Trophoblast cell (in vitro differentiated cells and primary cell): Measurements from ENCODE around the gene PPM1H.

ENCODE experiments used
- DNase-seq, 2 donors: peaks; one replicate each; pipeline ENCODE4 v3.0.0-alpha.2; 2016
- H2AFZ ChIP-seq: 2 replicates; pipeline ENCODE4 v1.6.1; 2013; ENCODE audit warnings: low read length, moderate library complexity, mild to moderate bottlenecking; ENCODE audit not compliant: insufficient read depth, poor library complexity
- H2AK5ac ChIP-seq: 2 replicates; pipeline ENCODE4 v1.6.1; 2013; ENCODE audit warnings: mild to moderate bottlenecking, low read length
- H2BK120ac ChIP-seq: 2 replicates; pipeline ENCODE4 v1.6.1; 2013; ENCODE audit warnings: low read length, mild to moderate bottlenecking, moderate library complexity; ENCODE audit not compliant: insufficient read depth, poor library complexity
- H2BK12ac ChIP-seq: 2 replicates; pipeline ENCODE4 v1.6.1; 2013; ENCODE audit warnings: mild to moderate bottlenecking, low read length, moderate library complexity
- H2BK5ac ChIP-seq: 2 replicates; pipeline ENCODE4 v1.6.1; 2013; ENCODE audit warnings: low read length, low read depth, moderate library complexity, mild to moderate bottlenecking; ENCODE audit not compliant: poor library complexity
- H3K14ac ChIP-seq: 2 replicates; pipeline ENCODE4 v1.6.1; 2013; ENCODE audit warnings: mild to moderate bottlenecking, low read length
- H3K18ac ChIP-seq: 2 replicates; pipeline ENCODE4 v1.6.1; 2013; ENCODE audit warnings: mild to moderate bottlenecking, low read length
- H3K23ac ChIP-seq: 2 replicates; pipeline ENCODE4 v1.6.1; 2013; ENCODE audit warnings: low read length
- H3K27ac ChIP-seq: 2 replicates; pipeline ENCODE4 v1.5.1; 2013; ENCODE audit warnings: low read depth, mild to moderate bottlenecking, inconsistent platforms, low read length, moderate library complexity
- H3K27me3 ChIP-seq: 2 replicates; pipeline ENCODE4 v1.6.1; 2013; ENCODE audit warnings: inconsistent platforms, mild to moderate bottlenecking, low read length, moderate library complexity; ENCODE audit not compliant: insufficient read depth
- H3K36me3 ChIP-seq, 2 experiments: 1 replicate in 1 of 2; 2 replicates in 1 of 2; pipeline ENCODE4 v1.6.1; 2013; ENCODE audit warnings: low read length in 2 of 2, mild to moderate bottlenecking in 2 of 2, moderate library complexity in 1 of 2; ENCODE audit not compliant: insufficient read depth in 2 of 2, control insufficient read depth in 1 of 2
- H3K4ac ChIP-seq: 2 replicates; pipeline ENCODE4 v1.6.1; 2013; ENCODE audit warnings: low read depth, mild to moderate bottlenecking, low read length, moderate library complexity
- H3K4me1 ChIP-seq, 2 experiments: 1 replicate in 1 of 2; 2 replicates in 1 of 2; pipeline ENCODE4 v1.6.1; 2013; ENCODE audit warnings: low read length in 2 of 2, mild to moderate bottlenecking in 2 of 2, moderate library complexity in 1 of 2; ENCODE audit not compliant: insufficient read depth in 2 of 2, control insufficient read depth in 1 of 2
- H3K4me2 ChIP-seq: 2 replicates; pipeline ENCODE4 v1.6.1; 2013; ENCODE audit warnings: inconsistent platforms, mild to moderate bottlenecking, low read length, moderate library complexity
- H3K4me3 ChIP-seq: 2 replicates; pipeline ENCODE4 v1.5.1; 2013; ENCODE audit warnings: mild to moderate bottlenecking, low read depth, low read length, inconsistent platforms
- H3K79me1 ChIP-seq: one replicate; pipeline ENCODE4 v1.6.1; 2013; ENCODE audit warnings: low read length
- H3K79me2 ChIP-seq: 2 replicates; pipeline ENCODE4 v1.6.1; 2013; ENCODE audit warnings: low read length, mild to moderate bottlenecking; ENCODE audit not compliant: control insufficient read depth, insufficient read depth, poor library complexity
- H3K9ac ChIP-seq: 2 replicates; pipeline ENCODE4 v1.6.1; 2013; ENCODE audit warnings: mild to moderate bottlenecking, low read length
- H3K9me3 ChIP-seq: 2 replicates; pipeline ENCODE4 v1.6.1; 2013; ENCODE audit warnings: low read depth, mild to moderate bottlenecking, control low read depth, inconsistent platforms, low read length; ENCODE audit not compliant: insufficient read depth
- H4K12ac ChIP-seq: 2 replicates; pipeline ENCODE4 v1.6.1; 2013; ENCODE audit warnings: low read depth, mild to moderate bottlenecking, low read length, moderate library complexity
- H4K8ac ChIP-seq: 2 replicates; pipeline ENCODE4 v1.6.1; 2013; ENCODE audit warnings: low read depth, mild to moderate bottlenecking, low read length, moderate library complexity
- H4K91ac ChIP-seq: one replicate; pipeline ENCODE4 v1.6.1; 2013; ENCODE audit warnings: low read depth, mild to moderate bottlenecking, low read length, moderate library complexity
- WGBS: extraction: QIAGEN DNeasy Blood & Tissue Kit; methylation state at CpG from one replicate; pipeline ENCODE4 v1.1.7; 2013; ENCODE audit warnings: missing lambda C conversion rate; ENCODE audit not compliant: insufficient read length, insufficient coverage; ENCODE audit errors: extremely low coverage; 5-methylcytosine and 5-hydroxymethylcytosine counted together

The PPM1H gene

DNA sequence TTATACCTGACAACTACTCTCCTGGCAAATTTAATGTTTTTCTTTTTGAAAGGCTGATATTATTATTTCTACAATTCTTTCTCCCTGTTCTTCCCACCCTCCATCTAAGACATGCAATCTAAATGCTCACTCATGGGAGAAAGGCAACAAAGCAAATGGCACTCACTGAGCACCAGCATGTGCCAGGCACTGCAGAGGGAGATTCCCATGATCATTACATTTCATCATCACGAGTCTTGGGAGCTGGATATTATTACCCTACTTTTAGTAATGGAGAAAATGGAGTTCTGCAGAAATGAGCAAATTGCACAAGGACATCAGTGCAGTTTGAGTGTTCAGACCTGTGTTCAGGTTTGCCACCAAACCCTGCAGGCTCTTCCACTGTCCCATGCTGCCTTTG, 27.9 kb downstream of the PPM1H start:
- Histone ChIP-seq H3K9me3 (no peaks in the 10 kb centered on the region), H3K23ac (no peak overlapping the region), H3K79me1 (peaks cover 2% of the 10 kb centered on the region), H2AK5ac (no peak overlapping the region), H3K14ac (no peak overlapping the region), H3K27ac (no peak overlapping the region), H3K18ac (no peak overlapping the region), H3K4ac (no peak overlapping the region), H3K4me1 (no peaks in the 10 kb centered on the region), H3K9ac (no peak overlapping the region), H4K8ac (no peak overlapping the region), H2AFZ (no peak overlapping the region), H2BK12ac (no peak overlapping the region), H2BK120ac (no peak overlapping the region), H3K79me2 (no peaks in the 10 kb centered on the region), H2BK5ac (no peak overlapping the region), H3K4me2 (no peak overlapping the region), H4K12ac (no peak overlapping the region), H3K27me3 (no peaks in the 10 kb centered on the region), H4K91ac (no peak overlapping the region), H3K4me3 (no peak overlapping the region), H3K36me3 (no peaks in the 10 kb centered on the region)
- WGBS = no CpG with 5 or more reads among the region's 1 CpG
- DNase-seq = no peak

DNA sequence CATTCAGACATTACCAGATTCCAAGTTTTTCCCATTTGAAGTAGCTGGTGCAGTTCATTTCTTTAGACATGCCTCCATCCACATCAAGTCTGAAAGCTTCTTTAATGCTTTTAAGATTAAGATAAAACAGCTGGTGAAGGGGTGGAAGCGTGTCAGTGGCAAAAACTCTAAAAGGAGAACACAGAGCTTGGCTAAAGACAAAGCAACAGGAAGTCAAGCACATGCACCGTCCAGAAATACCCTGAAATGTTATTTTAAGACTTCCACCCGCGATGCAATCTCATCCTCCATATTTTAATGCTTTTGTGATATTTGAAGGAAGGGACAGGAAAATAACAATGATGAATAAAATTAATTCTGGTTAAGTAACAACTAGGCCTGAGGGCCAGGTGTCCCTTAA, 31.8 kb downstream of the PPM1H start:
- no peak overlapping the region for H3K27ac ChIP-seq
- H3K4ac ChIP-seq = no peak overlapping the region
- H4K8ac ChIP-seq = no peak overlapping the region
- H3K4me1 ChIP-seq = peaks cover 0 to 3% of the 10 kb centered on the region in 2 experiments
- no peaks in the 10 kb centered on the region for H3K27me3 ChIP-seq
- no peak overlapping the region for H3K14ac ChIP-seq
- H2BK12ac ChIP-seq = no peak overlapping the region
- H3K4me2 ChIP-seq = no peak overlapping the region
- no peaks in the 10 kb centered on the region for H3K9me3 ChIP-seq
- no peak overlapping the region for H3K9ac ChIP-seq
- H3K79me1 ChIP-seq = peaks cover 4% of the 10 kb centered on the region
- no peak overlapping the region for H3K23ac ChIP-seq
- no peak overlapping the region for H2BK120ac ChIP-seq
- no peak overlapping the region for H2AK5ac ChIP-seq
- H3K18ac ChIP-seq = no peak overlapping the region
- no peaks in the 10 kb centered on the region for H3K36me3 ChIP-seq
- H4K12ac ChIP-seq = no peak overlapping the region
- DNase-seq = no peak
- no CpG with 5 or more reads among the region's 4 CpGs for WGBS
- H3K79me2 ChIP-seq = no peaks in the 10 kb centered on the region
- H2BK5ac ChIP-seq = no peak overlapping the region
- no peak overlapping the region for H2AFZ ChIP-seq
- H3K4me3 ChIP-seq = no peak overlapping the region
- H4K91ac ChIP-seq = no peak overlapping the region

DNA sequence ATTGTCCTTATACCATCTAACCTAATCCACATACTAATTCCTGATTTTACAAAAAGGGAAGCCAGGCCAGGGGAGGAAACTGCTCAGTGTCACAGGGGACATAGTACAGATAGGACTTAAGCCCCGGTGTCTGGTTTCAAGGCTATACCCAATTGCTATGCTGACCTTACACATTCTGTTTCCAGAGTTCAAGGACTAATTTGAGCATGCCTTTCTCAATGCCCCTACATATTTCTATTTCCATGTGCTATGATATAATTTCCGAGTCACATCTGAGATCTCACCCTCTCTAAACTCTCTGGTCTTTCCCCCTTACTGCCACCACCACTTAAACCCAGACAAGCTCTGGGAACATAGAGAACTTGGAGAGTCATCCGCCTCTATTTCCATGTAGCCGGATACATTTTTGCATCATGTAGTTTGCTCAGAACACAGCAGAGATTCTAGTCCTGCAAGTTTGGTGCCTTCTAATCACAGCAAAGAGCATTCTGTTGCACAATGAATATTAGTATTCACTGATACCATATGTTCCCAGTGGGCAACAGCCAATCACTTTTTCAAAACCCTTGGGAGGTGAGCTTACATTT, 34.2 kb downstream of the PPM1H start:
- H3K4ac ChIP-seq = no peak overlapping the region
- no peak overlapping the region for H2BK12ac ChIP-seq

DNA sequence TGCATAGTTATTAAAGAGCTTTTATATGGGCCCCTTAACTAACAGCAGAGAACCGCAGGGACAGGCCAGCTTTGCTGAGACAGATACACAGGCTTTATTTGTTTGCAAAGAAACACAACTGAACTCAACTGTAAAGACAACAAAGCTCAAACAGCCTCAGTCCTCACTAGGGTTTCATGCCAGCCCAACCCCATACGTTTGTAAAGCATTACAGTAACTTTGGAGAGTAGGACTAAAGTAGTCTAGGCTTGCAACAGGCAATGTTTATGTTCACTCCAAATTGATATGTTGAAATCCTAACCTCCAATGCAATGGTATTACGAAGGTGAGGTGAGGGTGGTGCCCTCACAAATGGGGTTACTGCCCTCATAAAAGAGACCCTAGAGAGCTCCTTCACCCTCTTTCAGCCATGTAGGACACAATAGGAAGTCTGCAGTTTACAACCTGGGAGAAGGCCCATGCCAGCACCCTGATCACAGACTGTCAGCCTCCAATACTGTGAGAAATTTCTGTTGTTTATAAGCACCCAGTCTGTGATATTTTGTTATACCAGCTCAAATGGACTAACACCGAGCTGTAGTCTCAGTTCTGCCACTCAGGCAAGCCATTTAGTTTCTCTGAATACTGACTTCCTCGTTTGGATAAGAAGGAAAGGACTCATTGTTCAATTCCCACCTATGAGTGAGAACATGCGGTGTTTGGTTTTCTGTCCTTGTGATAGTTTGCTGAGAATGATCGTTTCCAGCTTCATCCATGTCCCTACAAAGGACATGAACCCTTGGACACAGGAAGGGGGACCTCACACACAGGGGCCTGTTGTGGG, 35.2 kb downstream of the PPM1H start:
- no peak for DNase-seq
- Histone ChIP-seq H3K4me1 (peaks cover 3 to 6% of the 10 kb centered on the region in 2 experiments), H3K79me2 (no peaks in the 10 kb centered on the region), H3K23ac (no peak overlapping the region), H2BK120ac (no peak overlapping the region), H2AK5ac (no peak overlapping the region), H3K9ac (no peak overlapping the region), H3K4ac (no peak overlapping the region), H4K8ac (peak overlapping the region; percentile 23), H3K4me3 (no peak overlapping the region), H4K12ac (no peak overlapping the region), H3K27ac (no peak overlapping the region), H2BK5ac (peak overlapping the region; percentile 79), H3K9me3 (no peaks in the 10 kb centered on the region), H3K4me2 (no peak overlapping the region), H3K79me1 (peaks cover 4% of the 10 kb centered on the region), H3K14ac (no peak overlapping the region), H3K36me3 (no peaks in the 10 kb centered on the region), H2BK12ac (peak overlapping the region; percentile 75), H2AFZ (no peak overlapping the region), H3K18ac (peak overlapping the region; percentile 65), H4K91ac (no peak overlapping the region), H3K27me3 (no peaks in the 10 kb centered on the region)
- no CpG with 5 or more reads among the region's 7 CpGs for WGBS

More for the DNA sequence above, 34.2 kb downstream of the PPM1H start:
- Histone ChIP-seq H3K9me3 (no peaks in the 10 kb centered on the region), H3K14ac (no peak overlapping the region), H3K79me2 (no peaks in the 10 kb centered on the region), H3K23ac (no peak overlapping the region), H4K12ac (no peak overlapping the region), H3K79me1 (peaks cover 4% of the 10 kb centered on the region), H3K27me3 (no peaks in the 10 kb centered on the region), H4K91ac (no peak overlapping the region), H2BK5ac (no peak overlapping the region), H3K36me3 (no peaks in the 10 kb centered on the region), H4K8ac (no peak overlapping the region), H2BK120ac (no peak overlapping the region), H3K4me1 (peaks cover 0 to 3% of the 10 kb centered on the region in 2 experiments), H3K9ac (no peak overlapping the region), H3K27ac (no peak overlapping the region), H3K4me2 (peak overlapping the region; percentile 1), H2AFZ (no peak overlapping the region), H2AK5ac (no peak overlapping the region), H3K18ac (no peak overlapping the region), H3K4me3 (no peak overlapping the region)
- no CpG with 5 or more reads among the region's 4 CpGs for WGBS
- DNase-seq = peak in 1 of 2 donors; percentile 29
